CD4-positive, alpha-beta T cell treated with Interferon alpha-2 for 1 hour (primary cell): ENCODE measurements around the gene GRIK4.

Source experiments
- DNase-seq, 2 donors: peaks; one replicate each; pipeline ENCODE4 v3.0.0-alpha.2; 2020 to 2022

The GRIK4 gene

DNA sequence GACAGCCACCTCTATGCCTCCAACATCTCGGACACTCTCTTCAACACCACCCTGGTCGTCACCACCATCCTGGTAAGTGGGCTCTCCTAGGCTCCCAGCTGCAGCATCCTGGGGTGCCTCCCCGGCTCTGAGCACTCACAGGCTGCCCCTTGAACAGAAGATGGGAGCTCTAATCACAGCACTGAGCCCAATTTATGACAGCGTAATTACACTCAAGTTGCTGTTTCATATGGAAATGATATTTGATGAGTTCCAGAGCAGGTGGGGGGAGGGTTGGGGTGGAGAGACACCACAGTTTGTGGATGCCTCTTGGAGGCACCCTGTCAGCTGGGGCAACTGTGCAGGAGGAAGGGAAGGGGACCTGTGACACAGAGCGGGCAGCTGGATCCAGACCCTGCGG lies 387.0 kb downstream of the GRIK4 start:
- no peak for DNase-seq

GRCh38 chr11:120899720-120900119 lies 388.2 kb downstream of the GRIK4 start:
- DNase-seq: no peak

DNA sequence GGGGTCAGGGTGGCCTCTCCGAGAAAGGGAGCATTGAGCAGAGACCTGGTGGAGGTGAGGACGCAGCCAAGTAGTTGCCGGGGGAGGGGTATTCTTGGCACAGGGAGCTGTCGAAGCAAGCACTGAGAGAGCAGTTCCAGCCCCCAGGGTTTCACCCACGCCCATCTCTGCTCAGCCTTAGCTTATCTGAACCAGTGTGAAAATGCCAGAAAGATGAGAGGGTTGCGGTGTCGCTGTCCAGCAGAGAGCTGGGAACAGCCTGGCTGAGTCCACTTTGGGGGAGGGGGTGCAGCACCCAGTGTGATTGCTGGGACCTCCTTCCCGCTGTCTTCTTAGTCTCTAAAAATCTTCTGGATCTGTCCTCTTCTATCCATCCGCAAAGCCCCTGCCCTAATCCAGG lies 389.1 kb downstream of the GRIK4 start:
- DNase-seq: no peak

GRCh38 chr11:120903686-120904085 lies 392.1 kb downstream of the GRIK4 start:
- no peak for DNase-seq

DNA sequence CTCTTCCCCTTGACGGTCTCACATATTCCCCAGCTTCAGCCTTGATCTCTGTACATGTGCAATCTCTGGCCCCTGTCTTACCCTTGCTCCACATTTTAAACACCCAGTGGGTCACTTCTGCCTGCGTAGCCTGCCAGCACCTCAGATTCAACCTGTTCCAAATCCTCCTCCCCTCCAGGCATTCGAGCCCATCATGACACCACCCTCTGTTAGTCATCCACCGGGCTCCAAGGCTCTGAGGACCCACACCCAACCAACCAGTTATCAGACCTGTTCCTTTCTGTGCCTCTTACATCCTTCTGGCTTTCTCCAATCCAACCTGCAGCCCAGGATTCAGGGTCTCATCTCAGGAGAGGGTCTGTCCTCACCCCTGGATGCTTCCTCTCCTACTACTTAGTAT lies 392.6 kb downstream of the GRIK4 start:
- no peak for DNase-seq

DNA sequence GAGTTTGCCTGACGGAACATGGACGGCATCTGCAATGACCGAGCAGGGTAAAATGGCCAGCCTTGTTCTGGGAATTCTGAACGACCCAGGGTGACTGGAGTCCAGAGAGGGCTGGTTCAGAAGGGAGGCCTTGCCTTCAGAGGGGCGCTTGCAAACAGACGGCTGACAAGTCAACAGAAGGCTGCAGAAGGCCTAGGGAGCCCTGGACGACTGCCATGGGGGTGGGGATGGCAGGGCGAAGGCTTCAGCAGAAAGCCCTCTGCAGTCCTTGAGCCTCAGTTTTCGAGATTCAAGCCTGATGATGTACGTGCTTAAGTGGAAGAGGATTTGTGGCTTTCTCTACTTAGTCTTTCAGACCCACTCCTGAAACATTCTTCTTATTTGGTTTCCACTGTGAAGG lies 395.2 kb downstream of the GRIK4 start:
- DNase-seq: no peak

DNA sequence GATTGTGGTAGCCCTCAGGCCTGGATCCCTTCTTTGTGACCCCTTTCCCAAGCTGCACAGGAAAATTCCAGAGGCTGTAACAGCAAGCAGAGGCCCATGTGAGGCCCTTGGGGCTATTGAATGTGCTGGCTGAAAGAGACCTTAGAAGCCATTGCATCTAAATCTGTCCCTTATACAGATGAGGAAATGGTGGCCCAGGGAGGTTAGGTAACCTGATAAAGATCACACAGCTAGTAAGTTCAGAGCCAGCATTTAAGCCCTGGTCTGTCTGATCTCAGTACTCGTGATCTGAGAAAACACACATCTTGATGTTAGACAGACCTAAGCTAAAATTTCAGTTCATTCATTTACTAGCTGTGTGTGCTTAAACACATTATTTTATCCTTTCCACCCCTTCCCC lies 396.4 kb downstream of the GRIK4 start:
- no peak for DNase-seq

DNA sequence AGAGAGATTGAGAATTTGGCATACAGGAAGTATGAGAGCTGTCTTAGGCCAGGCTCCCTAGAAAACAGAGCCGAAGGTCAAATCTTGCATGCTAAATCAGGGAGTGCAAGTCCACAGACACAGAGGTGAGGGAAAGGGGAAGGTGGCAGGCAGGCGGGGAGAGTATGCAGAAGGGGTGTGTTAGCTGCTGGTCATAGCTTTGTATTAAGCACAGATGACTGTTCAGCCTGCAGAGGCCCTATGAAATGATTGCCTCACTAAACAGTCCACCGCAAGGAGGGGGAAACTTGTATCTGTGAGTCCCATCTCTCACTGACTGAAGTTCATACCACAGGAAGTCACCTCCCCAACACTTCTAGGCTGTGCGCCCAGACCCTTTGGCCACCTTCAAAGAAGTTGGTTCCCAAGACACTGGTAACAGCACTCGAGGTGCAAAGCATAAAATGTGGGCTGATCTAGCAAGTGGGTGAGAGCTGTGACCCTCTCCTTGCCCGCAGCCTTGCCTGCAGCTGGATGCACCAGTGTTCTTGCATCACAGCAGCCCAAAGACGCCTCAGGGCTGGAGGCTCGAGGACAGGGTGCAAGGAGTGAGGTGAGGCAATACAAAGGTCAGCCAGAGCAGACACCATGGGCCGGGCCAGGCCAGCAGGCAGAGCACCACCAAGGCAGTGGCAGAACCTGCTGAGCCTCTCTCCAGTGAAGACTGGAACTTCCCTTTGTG lies 397.1 kb downstream of the GRIK4 start:
- peak; percentile 9 for DNase-seq

GRCh38 chr11:120909676-120910416 lies 398.3 kb downstream of the GRIK4 start:
- no peak for DNase-seq

- DNase-seq: no peak
Measured at GRCh38 chr11:120911943-120912342, 400.4 kb downstream of the GRIK4 start.

- DNase-seq: no peak
Measured at GRCh38 chr11:120912504-120912903, 401.0 kb downstream of the GRIK4 start.

GRCh38 chr11:120912915-120913314 lies 401.4 kb downstream of the GRIK4 start:
- no peak for DNase-seq

- no peak for DNase-seq
Measured at GRCh38 chr11:120914021-120914420, 402.5 kb downstream of the GRIK4 start.

DNA sequence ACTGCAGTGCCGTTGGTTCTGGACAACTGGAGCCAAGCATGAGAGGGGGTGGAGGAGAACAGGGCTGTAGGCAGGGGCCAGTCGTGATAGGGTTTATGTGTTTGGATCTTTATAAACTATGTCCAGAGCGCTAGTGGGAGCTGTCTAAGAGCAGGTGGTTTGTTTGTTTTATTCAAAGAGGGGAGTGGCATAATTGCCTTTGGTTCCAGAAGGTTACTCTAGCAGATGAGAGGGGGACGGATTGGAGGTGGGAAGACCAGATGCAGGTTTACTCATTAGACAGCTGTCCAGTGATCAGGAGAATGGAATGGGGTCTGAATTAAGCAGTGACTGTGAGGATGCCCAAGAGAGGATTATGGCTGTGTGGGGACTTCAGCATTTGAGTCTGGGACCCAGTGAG lies 403.1 kb downstream of the GRIK4 start:
- DNase-seq: no peak

GRCh38 chr11:120917559-120918239 lies 406.2 kb downstream of the GRIK4 start:
- no peak for DNase-seq

DNA sequence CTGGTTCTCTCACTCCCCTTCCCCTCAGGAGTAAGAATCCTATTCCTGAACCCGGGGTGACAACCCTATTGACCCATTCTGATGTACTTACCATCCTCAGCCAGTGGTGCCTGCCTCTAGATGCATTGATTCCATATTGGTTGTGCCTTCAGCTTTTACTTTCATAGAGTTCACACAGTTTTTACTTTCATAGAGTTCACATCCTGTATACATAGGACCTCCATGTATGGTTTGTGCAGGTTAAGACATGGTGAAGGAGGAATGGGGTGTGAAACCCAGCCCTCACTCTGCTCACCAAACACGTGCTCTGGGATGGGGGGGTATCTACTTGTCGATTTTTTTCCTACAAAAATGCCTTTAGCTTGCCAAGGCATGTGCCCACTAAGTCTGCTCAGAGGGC lies 406.7 kb downstream of the GRIK4 start:
- DNase-seq: no peak

GRCh38 chr11:120919045-120919444 lies 407.5 kb downstream of the GRIK4 start:
- DNase-seq: no peak

DNA sequence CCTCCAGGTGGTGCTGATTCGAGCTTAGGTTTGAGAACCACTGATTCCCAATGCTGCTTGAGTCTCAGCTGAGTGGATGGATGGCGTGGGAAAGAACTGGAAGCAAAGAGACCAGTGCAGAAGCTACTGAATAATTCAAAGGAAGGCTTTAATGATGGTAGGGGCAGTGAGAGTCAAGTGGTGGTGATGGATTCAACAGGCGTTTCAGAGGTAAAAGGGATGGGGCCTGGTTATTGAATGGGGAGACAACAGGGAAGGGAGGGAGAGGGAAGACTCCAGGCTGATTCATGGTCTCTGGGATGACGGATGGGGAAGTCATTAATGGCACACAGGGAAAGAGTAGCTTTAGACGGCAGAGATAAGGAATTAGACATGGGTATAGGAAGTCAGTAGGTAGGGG lies 408.0 kb downstream of the GRIK4 start:
- DNase-seq: no peak

GRCh38 chr11:120923866-120924508 lies 412.4 kb downstream of the GRIK4 start:
- no peak for DNase-seq

DNA sequence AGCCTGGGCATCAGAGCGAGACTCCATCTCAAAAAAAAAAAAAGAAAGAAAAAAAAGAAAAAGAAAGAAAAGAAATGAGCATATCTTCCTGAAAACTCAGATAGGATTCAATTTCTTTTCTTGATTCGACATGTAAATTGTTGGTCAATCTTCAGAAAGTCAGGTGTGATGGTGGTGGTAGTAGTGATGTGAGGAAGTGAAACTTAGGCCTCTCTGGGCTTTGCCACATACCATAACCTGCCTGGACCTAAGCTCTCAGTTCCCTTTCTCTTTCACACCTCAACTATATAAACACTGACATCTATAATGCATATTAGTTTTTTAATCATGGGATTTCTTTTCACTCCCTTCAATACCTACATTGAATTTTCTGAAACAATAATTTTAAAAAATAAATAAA lies 414.4 kb downstream of the GRIK4 start:
- DNase-seq: peak in 1 of 2 donors; percentile 8

GRCh38 chr11:120928627-120929026 lies 417.1 kb downstream of the GRIK4 start:
- no peak for DNase-seq

- DNase-seq: no peak
Measured at GRCh38 chr11:120929090-120929489, 417.5 kb downstream of the GRIK4 start.

DNA sequence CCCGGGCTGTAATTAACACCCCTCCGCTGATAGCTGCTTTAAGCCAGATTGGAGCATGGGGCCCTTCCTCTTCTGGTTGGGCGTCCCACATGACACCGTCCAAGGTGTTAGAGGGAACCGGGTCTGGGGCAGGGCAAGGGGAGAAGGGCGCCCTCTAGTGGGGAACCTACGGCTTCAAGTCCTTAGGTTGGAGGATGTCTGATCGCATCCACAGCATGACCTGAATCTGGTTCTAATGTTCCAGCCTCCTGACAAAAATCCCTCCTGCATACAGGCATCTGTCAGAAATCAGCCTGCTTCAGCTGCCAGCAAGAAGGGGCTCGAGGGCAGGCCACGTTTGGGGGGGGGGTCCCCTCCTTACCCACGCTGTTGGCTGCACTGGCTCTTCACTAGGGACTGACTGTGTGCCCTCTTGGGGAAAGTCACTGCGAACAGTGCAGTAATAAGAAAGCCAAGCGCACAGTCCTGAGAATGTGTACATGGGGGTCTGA lies 418.2 kb downstream of the GRIK4 start:
- peak; percentile 27 to 38 for DNase-seq
